GM23338 (cell line): ENCODE results near the gene GRID1. TPM values are rescaled to one million over a fixed set of nuclear protein-coding genes. Genes with fewer than 3 reads are reported as not detected.

Source experiments
- ATAC-seq: fragments of 200-7000 bp; cut with Tn5 transposase; 3 replicates; pipeline ENCODE4 v1.9.1; 2020
- DNase-seq: peaks from one replicate; pipeline ENCODE4 v3.0.0-alpha.2; 2015; ENCODE audit warnings: low spot score
- H2AFZ ChIP-seq: fragments of 200-600 bp; sonication (generic); 2 replicates; pipeline ENCODE4 v1.8.0; 2016; ENCODE audit warnings: antibody characterized with exemption, mild to moderate bottlenecking, moderate library complexity
- H3F3A ChIP-seq: fragments of 200-600 bp; sonication (generic); replicated peaks from 2 replicates; pipeline ENCODE4 v1.8.0; 2017; ENCODE audit warnings: antibody characterized with exemption, mixed run types, low read depth
- H3K27ac ChIP-seq: fragments of 200-600 bp; sonication (generic); 2 replicates; pipeline ENCODE4 v1.6.1; 2016; ENCODE audit warnings: low read depth
- H3K27me3 ChIP-seq: fragments of 200-600 bp; sonication (generic); 2 replicates; pipeline ENCODE4 v1.8.0; 2016; ENCODE audit warnings: mild to moderate bottlenecking, mixed run types, moderate library complexity; ENCODE audit not compliant: insufficient read depth
- H3K36me3 ChIP-seq: fragments of 200-600 bp; sonication (generic); 2 replicates; pipeline ENCODE4 v1.8.0; 2016; ENCODE audit warnings: mild to moderate bottlenecking; ENCODE audit not compliant: insufficient read depth
- H3K4me1 ChIP-seq: fragments of 200-600 bp; sonication (generic); 2 replicates; pipeline ENCODE4 v1.8.0; 2016; ENCODE audit warnings: mild to moderate bottlenecking, moderate library complexity; ENCODE audit not compliant: insufficient read depth
- H3K4me2 ChIP-seq: fragments of 200-600 bp; sonication (generic); 2 replicates; pipeline ENCODE4 v1.7.1; 2017; ENCODE audit warnings: mixed run types
- H3K4me3 ChIP-seq: fragments of 200-600 bp; sonication (generic); 2 replicates; pipeline ENCODE4 v1.6.1; 2016; ENCODE audit warnings: mixed run types
- H3K79me2 ChIP-seq: fragments of 200-600 bp; sonication (generic); replicated peaks from 2 replicates; pipeline ENCODE4 v1.8.0; 2017; ENCODE audit warnings: mild to moderate bottlenecking; ENCODE audit not compliant: insufficient read depth
- H3K9me2 ChIP-seq: fragments of 200-600 bp; sonication (generic); 2 replicates; pipeline ENCODE4 v1.8.0; 2017; ENCODE audit not compliant: insufficient read depth
- H4K20me1 ChIP-seq: fragments of 200-600 bp; sonication (generic); replicated peaks from 2 replicates; pipeline ENCODE4 v1.8.0; 2017; ENCODE audit warnings: mild to moderate bottlenecking; ENCODE audit not compliant: insufficient read depth
- H3K27ac Mint-ChIP-seq: 2 replicates; pipeline ENCODE4 v1.8.0; 2020; ENCODE audit warnings: inconsistent platforms, mild to moderate bottlenecking, moderate library complexity, mixed read lengths
- H3K27me3 Mint-ChIP-seq: 3 replicates; pipeline ENCODE4 v1.8.0; 2022; ENCODE audit warnings: low read depth, mild to moderate bottlenecking, moderate library complexity, mixed read lengths, inconsistent platforms; ENCODE audit not compliant: insufficient read depth, poor library complexity
- H3K36me3 Mint-ChIP-seq: 3 replicates; pipeline ENCODE4 v1.8.0; 2021; ENCODE audit warnings: low read depth, mild to moderate bottlenecking, inconsistent platforms, moderate library complexity, mixed read lengths
- H3K4me1 Mint-ChIP-seq: 3 replicates; pipeline ENCODE4 v1.8.0; 2020; ENCODE audit warnings: mild to moderate bottlenecking, inconsistent platforms, mixed read lengths
- H3K4me3 Mint-ChIP-seq: 3 replicates; pipeline ENCODE4 v1.8.0; 2021; ENCODE audit warnings: moderate library complexity, mild to moderate bottlenecking, inconsistent platforms, mixed read lengths
- H3K9me3 Mint-ChIP-seq: 3 replicates; pipeline ENCODE4 v1.8.0; 2020; ENCODE audit warnings: moderate library complexity, mild to moderate bottlenecking, inconsistent platforms, mixed read lengths
- CTCF ChIP-seq, 2 experiments: fragments of 200-600 bp in 1 of 2; sonication (generic) in 1 of 2; conservative IDR thresholded peaks; 2 replicates each; pipeline versions ENCODE4 v1.5.1 to v1.6.1; 2016 to 2017; ENCODE audit warnings: antibody characterized with exemption in 2 of 2, low read depth in 2 of 2, mild to moderate bottlenecking in 2 of 2, moderate library complexity in 1 of 2
- EZH2phosphoT487 ChIP-seq: fragments of 200-600 bp; sonication (generic); IDR thresholded peaks from one replicate; pipeline ENCODE4 v1.8.1; 2018; ENCODE audit warnings: antibody characterized with exemption; ENCODE audit not compliant: unreplicated experiment
- NANOG ChIP-seq: IDR thresholded peaks from 2 replicates; pipeline ENCODE4 v1.6.1; 2016; ENCODE audit warnings: antibody characterized with exemption, borderline replicate concordance
- REST ChIP-seq: IDR thresholded peaks from one replicate; pipeline ENCODE4 v1.6.1; 2018; ENCODE audit warnings: antibody characterized with exemption; ENCODE audit not compliant: unreplicated experiment
- ZNF462 ChIP-seq: fragments of 250-450 bp; sonication (Bioruptor Pico); IDR thresholded peaks from 2 replicates; pipeline ENCODE4 v1.5.0; 2020; ENCODE audit warnings: mild to moderate bottlenecking, moderate library complexity
- polyA plus RNA-seq: library from polyadenylated mRNA; unstranded; fragments of >200 nt; fragmentation: Nextera tagmentation; extraction: Ambion mirVana; gene quantifications from 2 replicates; pipeline ENCODE4 v1.2.1, GENCODE V29; 2016
- total RNA-seq: library from RNA; depleted of rRNA; stranded (reverse); fragments of >200 nt; shearing (Covaris generic); gene quantifications from 2 replicates; pipeline ENCODE4 v1.2.3, GENCODE V29; 2014

The GRID1 gene
- total and polyA plus RNA-seq, 2 experiments from 2014 or later: 0.14 to 0.15 TPM

GRCh38 chr10:86294346-86295265, 72.0 kb downstream of the GRID1 start (continued):
- TF ChIP-seq ZNF462 (CRISPR knock-in tag): no peak
- no peak for TF ChIP-seq NANOG

- Mint-ChIP-seq H3K4me1 (peaks cover 32% of the 10 kb centered on the region), H3K27ac (peak overlapping the region; percentile 30; the same call in 1 of the 2 replicates), H3K9me3 (no peaks in the 10 kb centered on the region), H3K4me3 (no peak overlapping the region), H3K36me3 (peaks cover 2% of the 10 kb centered on the region; the same call in 1 of the 3 replicates), H3K27me3 (peaks cover 12% of the 10 kb centered on the region)
- no peak overlapping the region for H3K27ac ChIP-seq
- no peaks in the 10 kb centered on the region for H3K9me2 ChIP-seq
- ATAC-seq: peak; percentile 82
- H3K4me2 ChIP-seq: peak overlapping the region; percentile 64; the same call in 1 of the 2 replicates
- no peaks in the 10 kb centered on the region for H4K20me1 ChIP-seq
- no peak overlapping the region for H3K4me3 ChIP-seq
- H3K36me3 ChIP-seq: no peaks in the 10 kb centered on the region
- H3K79me2 ChIP-seq: no peaks in the 10 kb centered on the region
- no peaks in the 10 kb centered on the region for H3F3A ChIP-seq
- H3K27me3 ChIP-seq: no peaks in the 10 kb centered on the region
- H3K4me1 ChIP-seq: peaks cover 19% of the 10 kb centered on the region
- H2AFZ ChIP-seq: no peak overlapping the region
- DNase-seq: peak; percentile 57
- TF ChIP-seq CTCF (conservative IDR thresholded peaks at IDR 0.05; ENCODE audit: low read depth in 2 of 2) (no peak), REST (no peak), EZH2phosphoT487 (no peak)
Observed at GRCh38 chr10:86293396-86293791, 73.2 kb downstream of the GRID1 start.
